ENCODE data around the gene EFHC1.
A peak's percentile ranks its signal among the peaks of the same experiment; 100 is the strongest.

EFHC1 gene

DNA sequence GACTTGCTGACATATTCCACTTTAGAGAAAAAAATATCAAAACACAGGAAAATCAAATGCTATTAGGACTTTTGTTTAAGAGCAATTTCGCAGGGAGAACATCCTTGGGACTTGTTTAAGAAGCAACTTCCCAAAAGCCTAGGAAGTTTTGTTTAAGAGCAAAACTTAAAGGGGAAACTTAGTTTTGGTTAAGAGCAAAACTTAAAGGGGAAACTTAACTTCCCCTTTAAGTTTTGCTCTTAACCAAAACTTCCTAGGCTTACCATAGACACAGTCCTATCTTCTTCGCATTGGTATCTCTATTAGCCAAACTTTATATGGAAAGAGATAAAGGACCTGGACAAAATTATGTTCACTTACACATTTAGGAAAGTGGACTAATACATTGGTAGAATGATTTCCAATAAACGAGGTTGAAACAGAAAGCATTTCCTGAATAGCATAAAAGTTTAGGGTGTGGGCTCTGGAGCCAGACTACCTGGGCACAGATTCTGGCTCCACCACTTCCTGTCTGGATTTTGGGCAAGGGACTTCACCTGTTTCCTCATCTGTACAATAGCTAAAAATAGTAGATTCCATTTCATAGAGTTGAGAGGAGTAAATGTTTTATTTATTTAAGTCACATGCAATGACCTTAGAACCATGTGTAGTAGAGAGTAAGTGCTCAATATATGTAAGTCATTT lies 42.5 kb upstream of the EFHC1 start:
- Histone ChIP-seq H2AFZ (ENCODE audit: low read depth, low read length, severe bottlenecking) (no peak overlapping the region), H3K9me2 (replicated peaks; ENCODE audit: insufficient read depth, low read length) (no peaks in the 10 kb centered on the region), H3F3A (ENCODE audit: insufficient read depth) (peaks cover 14% of the 10 kb centered on the region; the same call in 1 of the 2 replicates), H4K20me1 (ENCODE audit: low read depth, low read length) (peaks cover 5% of the 10 kb centered on the region; the same call in 1 of the 2 replicates), H3K9me3 (ENCODE audit: insufficient read depth, low read length) (no peaks in the 10 kb centered on the region), H3K79me2 (ENCODE audit: insufficient read depth, low read length) (peaks cover 24% of the 10 kb centered on the region), H3K27me3 (ENCODE audit: low read length) (no peaks in the 10 kb centered on the region), H3K4me2 (ENCODE audit: low read depth, low read length, poor library complexity, severe bottlenecking) (peak overlapping the region; percentile 24), H3K4me3 (ENCODE audit: insufficient read depth, low read length, poor library complexity, severe bottlenecking) (no peak overlapping the region), H3K27ac (ENCODE audit: low read depth, low read length) (no peak overlapping the region), H3K36me3 (ENCODE audit: low read length) (peaks cover 10% of the 10 kb centered on the region), H3K9ac (ENCODE audit: low read length) (no peak overlapping the region)
- TF ChIP-seq, protein P1, sequence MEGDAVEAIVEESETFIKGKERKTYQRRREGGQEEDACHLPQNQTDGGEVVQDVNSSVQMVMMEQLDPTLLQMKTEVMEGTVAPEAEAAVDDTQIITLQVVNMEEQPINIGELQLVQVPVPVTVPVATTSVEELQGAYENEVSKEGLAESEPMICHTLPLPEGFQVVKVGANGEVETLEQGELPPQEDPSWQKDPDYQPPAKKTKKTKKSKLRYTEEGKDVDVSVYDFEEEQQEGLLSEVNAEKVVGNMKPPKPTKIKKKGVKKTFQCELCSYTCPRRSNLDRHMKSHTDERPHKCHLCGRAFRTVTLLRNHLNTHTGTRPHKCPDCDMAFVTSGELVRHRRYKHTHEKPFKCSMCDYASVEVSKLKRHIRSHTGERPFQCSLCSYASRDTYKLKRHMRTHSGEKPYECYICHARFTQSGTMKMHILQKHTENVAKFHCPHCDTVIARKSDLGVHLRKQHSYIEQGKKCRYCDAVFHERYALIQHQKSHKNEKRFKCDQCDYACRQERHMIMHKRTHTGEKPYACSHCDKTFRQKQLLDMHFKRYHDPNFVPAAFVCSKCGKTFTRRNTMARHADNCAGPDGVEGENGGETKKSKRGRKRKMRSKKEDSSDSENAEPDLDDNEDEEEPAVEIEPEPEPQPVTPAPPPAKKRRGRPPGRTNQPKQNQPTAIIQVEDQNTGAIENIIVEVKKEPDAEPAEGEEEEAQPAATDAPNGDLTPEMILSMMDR (IDR thresholded peaks at IDR 0.05; ENCODE audit: insufficient read depth, low read length, poor library complexity, severe bottlenecking) = no peak
- TF ChIP-seq EZH2phosphoT487 (conservative IDR thresholded peaks at IDR 0.05; ENCODE audit: low read length) = no peak

DNA sequence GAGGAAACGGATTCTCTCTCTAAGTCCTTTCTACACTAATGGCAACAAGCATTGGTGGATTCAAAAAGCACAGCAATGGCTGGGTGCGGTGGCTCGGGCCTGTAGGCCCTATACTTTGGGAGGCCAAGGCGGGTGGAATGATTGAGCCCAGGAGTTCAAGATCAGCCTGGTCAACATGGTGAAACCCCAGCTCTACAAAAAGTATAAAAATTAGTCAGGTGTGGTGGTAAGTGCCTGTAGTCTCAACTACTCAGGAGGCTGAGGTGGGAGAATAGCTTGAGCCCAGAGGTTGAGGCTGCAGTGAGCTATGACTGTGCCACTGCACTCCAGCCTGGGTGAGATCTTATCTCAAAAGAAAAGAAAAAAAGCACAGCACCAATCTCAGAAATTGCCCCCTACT lies 38.9 kb upstream of the EFHC1 start:
- Histone ChIP-seq H2AFZ (ENCODE audit: low read depth, low read length, severe bottlenecking) (no peak overlapping the region), H3K4me3 (ENCODE audit: insufficient read depth, low read length, poor library complexity, severe bottlenecking) (no peak overlapping the region), H3K9me3 (ENCODE audit: insufficient read depth, low read length) (no peaks in the 10 kb centered on the region), H3F3A (ENCODE audit: insufficient read depth) (peaks cover 8% of the 10 kb centered on the region; the same call in 1 of the 2 replicates), H3K4me2 (ENCODE audit: low read depth, low read length, poor library complexity, severe bottlenecking) (no peak overlapping the region), H3K9me2 (replicated peaks; ENCODE audit: insufficient read depth, low read length) (no peaks in the 10 kb centered on the region), H4K20me1 (ENCODE audit: low read depth, low read length) (peaks cover 5% of the 10 kb centered on the region; the same call in 1 of the 2 replicates), H3K27ac (ENCODE audit: low read depth, low read length) (no peak overlapping the region), H3K9ac (ENCODE audit: low read length) (no peak overlapping the region), H3K36me3 (ENCODE audit: low read length) (peaks cover 10% of the 10 kb centered on the region), H3K79me2 (ENCODE audit: insufficient read depth, low read length) (peaks cover 24% of the 10 kb centered on the region), H3K27me3 (ENCODE audit: low read length) (no peaks in the 10 kb centered on the region)
- no peak for TF ChIP-seq EZH2phosphoT487 (conservative IDR thresholded peaks at IDR 0.05; ENCODE audit: low read length)
- TF ChIP-seq, protein P1 (IDR thresholded peaks at IDR 0.05; ENCODE audit: insufficient read depth, low read length, poor library complexity, severe bottlenecking) = no peak

DNA sequence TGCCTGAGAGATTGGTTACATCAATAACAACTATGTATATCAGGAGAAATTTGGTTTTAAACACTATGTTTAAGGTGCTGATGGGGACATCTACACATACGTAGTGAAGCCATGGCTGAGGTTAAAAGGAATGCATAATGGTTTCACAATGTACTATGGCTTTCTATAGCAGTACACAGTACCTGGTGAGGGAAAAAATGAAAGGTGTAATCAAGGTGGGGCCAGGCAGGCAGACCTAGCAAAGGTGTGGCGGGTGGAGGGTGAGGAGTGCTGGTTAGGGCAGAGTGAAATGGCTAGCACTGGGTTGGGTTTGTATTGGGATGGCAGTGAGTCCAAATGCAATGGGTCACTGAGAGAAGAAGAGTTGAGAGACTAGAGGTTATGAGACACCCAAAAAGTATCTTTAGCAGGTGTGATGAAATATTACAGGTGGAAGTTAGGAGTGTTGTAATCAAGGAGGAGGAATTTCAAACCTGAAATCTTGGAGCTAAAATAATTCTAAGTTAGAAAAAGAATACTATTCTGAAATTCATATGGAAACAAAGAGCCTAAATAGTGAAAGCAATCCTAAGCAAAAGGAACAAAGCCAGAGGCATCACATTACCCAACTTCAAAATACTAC lies 35.9 kb upstream of the EFHC1 start:
- H3F3A ChIP-seq (ENCODE audit: insufficient read depth) = peaks cover 13% of the 10 kb centered on the region; the same call in 1 of the 2 replicates
- H3K9ac ChIP-seq (ENCODE audit: low read length) = no peak overlapping the region
- H3K4me2 ChIP-seq (ENCODE audit: low read depth, low read length, poor library complexity, severe bottlenecking) = no peak overlapping the region
- H3K27ac ChIP-seq (ENCODE audit: low read depth, low read length) = no peak overlapping the region
- H4K20me1 ChIP-seq (ENCODE audit: low read depth, low read length) = no peaks in the 10 kb centered on the region
- no peaks in the 10 kb centered on the region for H3K9me2 ChIP-seq (replicated peaks; ENCODE audit: insufficient read depth, low read length)
- H3K79me2 ChIP-seq (ENCODE audit: insufficient read depth, low read length) = peaks cover 10% of the 10 kb centered on the region; the same call in 1 of the 2 replicates
- no peak overlapping the region for H3K4me3 ChIP-seq (ENCODE audit: insufficient read depth, low read length, poor library complexity, severe bottlenecking)
- no peak for TF ChIP-seq EZH2phosphoT487 (conservative IDR thresholded peaks at IDR 0.05; ENCODE audit: low read length)
- TF ChIP-seq, protein P1 (IDR thresholded peaks at IDR 0.05; ENCODE audit: insufficient read depth, low read length, poor library complexity, severe bottlenecking) = no peak
- no peaks in the 10 kb centered on the region for H3K9me3 ChIP-seq (ENCODE audit: insufficient read depth, low read length)
- H2AFZ ChIP-seq (ENCODE audit: low read depth, low read length, severe bottlenecking) = no peak overlapping the region
- H3K27me3 ChIP-seq (ENCODE audit: low read length) = no peaks in the 10 kb centered on the region
- peaks cover 10% of the 10 kb centered on the region for H3K36me3 ChIP-seq (ENCODE audit: low read length)
